NB4 (cell line): ENCODE measurements around the gene DHPS.

ENCODE experiments used
- DNase-seq: peaks from one replicate; pipeline ENCODE4 v3.0.0; 2010; ENCODE audit warnings: low read depth
- H3K4me3 ChIP-seq: one replicate; pipeline ENCODE4 v1.5.1; 2011; ENCODE audit warnings: mild to moderate bottlenecking, low read depth, low read length, moderate library complexity
- CTCF ChIP-seq: IDR thresholded peaks from one replicate; pipeline ENCODE4 v1.5.1; 2012; ENCODE audit warnings: low read depth, low read length
- MYC ChIP-seq: IDR thresholded peaks from 2 replicates; pipeline ENCODE4 v1.6.1; 2011; ENCODE audit warnings: low read depth, low read length
- POLR2A ChIP-seq: IDR thresholded peaks from 2 replicates; pipeline ENCODE4 v1.6.1; 2011; ENCODE audit warnings: mild to moderate bottlenecking; ENCODE audit not compliant: insufficient read length; ENCODE audit errors: extremely low read depth
- TF ChIP-seq, protein P1 (sequence below): IDR thresholded peaks from 2 replicates; pipeline ENCODE4 v1.6.1; 2011; ENCODE audit warnings: low read depth, low read length

The DHPS gene

GRCh38 chr19:12667731-12668302 is 13.9 kb downstream of the DHPS start:
- H3K4me3 ChIP-seq, result peak overlapping the region; percentile 68
- no peak for DNase-seq
- TF ChIP-seq MYC, result no peak
- TF ChIP-seq, protein P1, sequence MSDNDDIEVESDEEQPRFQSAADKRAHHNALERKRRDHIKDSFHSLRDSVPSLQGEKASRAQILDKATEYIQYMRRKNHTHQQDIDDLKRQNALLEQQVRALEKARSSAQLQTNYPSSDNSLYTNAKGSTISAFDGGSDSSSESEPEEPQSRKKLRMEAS, result no peak
- no peak for TF ChIP-seq POLR2A

DNA sequence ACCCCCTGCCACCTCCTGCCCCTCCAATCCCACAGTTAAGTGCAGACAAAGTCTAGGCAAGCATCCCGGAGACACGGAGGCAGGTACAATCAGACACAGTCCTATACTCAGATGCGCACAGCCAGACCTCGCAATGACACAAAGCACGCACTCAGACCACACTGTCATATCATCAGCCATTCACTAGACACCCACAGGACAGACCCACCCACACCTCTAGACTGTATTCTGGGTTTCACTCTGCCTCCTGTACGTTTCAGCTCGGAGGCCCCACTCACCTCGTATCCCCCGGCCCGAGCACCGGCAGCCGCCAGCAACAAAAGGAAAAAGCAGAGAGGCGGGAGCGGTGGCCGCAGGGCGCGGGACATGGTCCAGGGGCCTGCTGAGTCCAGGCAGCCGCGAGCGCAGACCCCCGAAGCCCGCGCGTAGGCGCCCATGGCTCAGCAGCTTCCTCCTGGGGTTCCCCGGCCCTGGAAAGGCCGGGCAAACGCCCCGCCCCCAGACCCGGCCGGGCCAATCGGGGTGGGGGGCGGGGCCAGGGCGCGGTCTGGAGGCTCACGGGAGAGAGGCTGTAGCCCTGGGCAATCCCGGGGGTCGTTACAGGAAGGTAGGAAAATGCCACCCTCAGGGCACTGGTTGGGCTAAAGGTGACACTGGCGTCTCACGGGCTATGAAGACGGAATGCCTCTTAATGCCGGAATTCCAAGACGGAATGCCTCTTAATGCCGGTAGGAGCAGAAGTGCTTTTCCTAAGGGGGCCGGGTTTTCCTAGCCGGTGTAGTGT is 15.2 kb downstream of the DHPS start, which contains the start of the genes MAN2B1 and WDR83:
Gene MAN2B1, minus strand, starts transcription at position 478 of the 784 bp plus-strand sequence. Its CDS starts 41 bp downstream, at position 437.
Gene WDR83, plus strand, starts transcription at position 543 of the 784 bp plus-strand sequence. CDS start 2,984 bp downstream, outside the sequence.
- peak within 1 kb of the TSS; percentile 98 for H3K4me3 ChIP-seq
- peak; percentile 82 for DNase-seq
- TF ChIP-seq CTCF (no peak), POLR2A (peak; percentile 61)

- H3K4me3 ChIP-seq, result peak overlapping the region; percentile 98
- peak; percentile 36 for DNase-seq
- TF ChIP-seq POLR2A (no peak), MYC (no peak), CTCF (no peak)
- TF ChIP-seq, protein P1, result no peak
Measured at GRCh38 chr19:12665671-12666264, 15.9 kb downstream of the DHPS start.

DNA sequence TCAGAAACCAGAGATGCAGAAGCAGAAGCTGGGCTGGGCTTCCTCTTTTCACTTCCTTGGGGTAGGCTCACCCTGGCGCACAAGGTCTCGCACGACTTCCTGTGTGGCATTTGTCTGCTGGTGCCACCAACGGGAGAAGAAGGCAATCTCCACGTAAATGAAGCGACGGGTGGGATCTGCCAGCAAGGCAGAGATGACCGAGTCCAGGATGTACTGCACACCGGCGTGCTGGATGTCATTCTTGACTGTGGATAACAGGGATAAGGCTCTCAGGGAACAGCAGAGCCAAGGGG is 16.5 kb downstream of the DHPS start:
- peak; percentile 94 for DNase-seq
- TF ChIP-seq POLR2A, result peak; percentile 41
- TF ChIP-seq CTCF, result no peak
- TF ChIP-seq, protein P1, result peak; percentile 99
- peak; percentile 100 for TF ChIP-seq MYC
- peak overlapping the region; percentile 98 for H3K4me3 ChIP-seq

- H3K4me3 ChIP-seq, result peak overlapping the region; percentile 98
- DNase-seq, result peak; percentile 67
- TF ChIP-seq CTCF (no peak), POLR2A (no peak), MYC (no peak)
- TF ChIP-seq, protein P1, result no peak
Measured at GRCh38 chr19:12664406-12665280, 17.0 kb downstream of the DHPS start.

DNA sequence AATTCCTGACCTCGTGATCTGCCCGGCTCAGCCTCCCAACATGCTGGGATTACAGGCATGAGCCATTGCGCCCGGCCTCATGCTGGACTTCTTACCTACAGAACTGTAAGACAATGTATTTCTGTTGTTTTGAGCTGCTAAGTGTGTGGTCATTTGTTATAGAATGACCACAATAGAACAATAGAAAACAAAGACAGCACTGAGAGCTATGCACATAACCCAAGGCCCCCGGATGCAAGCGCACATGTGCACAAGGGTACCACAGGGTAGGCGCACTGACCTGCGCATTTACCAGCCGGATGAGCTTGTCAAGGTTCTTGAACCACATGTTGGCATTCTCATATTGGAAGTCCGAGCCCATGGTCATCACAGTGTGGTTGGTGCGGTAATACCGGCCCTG is 20.7 kb downstream of the DHPS start:
- TF ChIP-seq, protein P1, result no peak
- TF ChIP-seq CTCF, result no peak
- no peak for TF ChIP-seq POLR2A
- no peak for TF ChIP-seq MYC
- DNase-seq, result no peak
- no peak overlapping the region for H3K4me3 ChIP-seq
